ENCODE measurements around the gene PEMT. TPM values are rescaled to one million over a fixed set of nuclear protein-coding genes. Genes with fewer than 3 reads are reported as not detected.

Gene PEMT
- total RNA-seq, 1 donor from 2014 or later, result 39.2 TPM

DNA sequence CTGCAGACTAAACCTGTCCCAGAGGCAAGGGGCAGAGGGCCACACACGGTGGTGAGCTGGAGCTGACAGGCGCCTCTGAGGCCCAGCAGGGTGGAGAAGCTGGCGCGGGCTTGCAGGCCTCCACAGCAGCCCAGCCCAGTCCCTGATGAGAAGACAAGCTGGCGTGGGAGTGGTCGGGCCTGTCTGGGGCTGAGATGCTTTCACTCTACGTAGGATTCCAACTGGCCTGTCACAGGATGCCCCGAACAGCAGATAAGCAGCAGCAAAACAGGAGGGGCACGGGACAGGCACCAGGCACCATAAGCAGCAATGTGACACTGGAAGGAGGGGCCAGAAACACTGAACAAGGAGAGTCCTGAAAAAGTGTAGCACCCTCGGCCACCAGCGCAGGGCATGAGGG, 40.1 kb downstream of the PEMT start:
- no peaks in the 10 kb centered on the region for H3K36me3 Mint-ChIP-seq (ENCODE audit: low read depth)
- no peak for DNase-seq (ENCODE audit: low spot score)
- no peaks in the 10 kb centered on the region for H3K4me1 Mint-ChIP-seq (ENCODE audit: low read depth)
- no peaks in the 10 kb centered on the region for H3K27me3 Mint-ChIP-seq (ENCODE audit: low read depth)
- no peak overlapping the region for H3K4me3 Mint-ChIP-seq (ENCODE audit: low read depth)
- H3K27ac Mint-ChIP-seq, result no peak overlapping the region
- intact Hi-C loops (cut with micrococcal nuclease), result no loop called here
- no peaks in the 10 kb centered on the region for H3K9me3 Mint-ChIP-seq

DNA sequence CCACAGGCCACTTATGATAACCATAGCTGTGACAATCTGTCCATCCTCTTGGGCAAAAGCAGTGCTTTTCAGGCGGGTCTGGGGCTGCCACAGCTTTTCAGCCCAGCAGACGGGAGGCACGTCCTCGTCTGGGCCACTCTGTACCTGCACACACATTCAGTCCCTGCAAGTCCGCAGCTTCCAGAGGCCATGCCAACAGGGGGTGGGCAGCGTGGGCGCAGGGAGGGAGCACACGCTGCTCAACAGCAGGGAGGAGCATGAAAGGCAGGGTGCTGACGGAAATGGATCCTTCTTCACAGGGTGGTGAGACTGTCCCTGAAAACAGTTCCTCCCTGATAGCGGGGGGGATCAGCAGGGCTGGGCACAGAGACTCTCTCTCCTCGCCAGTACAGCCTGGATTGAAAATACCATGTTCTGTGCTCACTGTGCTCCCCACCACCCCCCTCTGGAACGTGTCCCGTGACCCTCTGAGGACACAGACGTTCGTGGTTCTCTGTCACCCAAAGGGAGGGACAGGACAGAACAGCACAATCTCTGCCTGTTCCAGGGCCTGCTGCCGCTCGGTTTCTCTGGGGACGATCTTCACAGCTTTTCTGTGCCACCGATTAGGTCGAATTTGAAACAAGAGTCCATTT, 41.7 kb downstream of the PEMT start:
- no peak overlapping the region for H3K27ac Mint-ChIP-seq
- no peaks in the 10 kb centered on the region for H3K4me1 Mint-ChIP-seq (ENCODE audit: low read depth)

DNA sequence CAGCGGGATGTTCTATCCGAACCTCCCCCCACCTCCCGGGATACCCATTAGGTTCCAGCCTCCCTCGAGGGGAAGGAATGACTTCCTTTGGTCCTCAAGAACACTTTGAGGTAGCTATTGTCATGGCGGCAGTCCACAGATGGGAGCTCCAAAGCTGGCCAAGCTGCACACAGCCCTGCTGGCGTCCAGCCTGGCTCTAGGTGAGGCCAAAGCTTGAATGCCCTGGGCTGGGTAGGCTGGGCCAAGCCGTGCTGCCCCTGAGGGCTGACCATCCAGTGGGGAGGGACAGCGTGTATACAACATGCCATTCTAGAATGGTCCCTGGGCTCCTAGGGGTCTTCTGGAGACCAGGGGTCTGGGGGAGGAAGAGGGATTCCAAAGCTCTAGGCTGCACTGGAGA, 43.5 kb downstream of the PEMT start:
- no peaks in the 10 kb centered on the region for H3K9me3 Mint-ChIP-seq
- no peak overlapping the region for H3K27ac Mint-ChIP-seq
- no peaks in the 10 kb centered on the region for H3K27me3 Mint-ChIP-seq (ENCODE audit: low read depth)
- H3K36me3 Mint-ChIP-seq (ENCODE audit: low read depth), result no peaks in the 10 kb centered on the region
- H3K4me3 Mint-ChIP-seq (ENCODE audit: low read depth), result no peak overlapping the region
- intact Hi-C loops (cut with micrococcal nuclease), result no loop called here
- H3K4me1 Mint-ChIP-seq (ENCODE audit: low read depth), result no peaks in the 10 kb centered on the region
- no peak for DNase-seq (ENCODE audit: low spot score)

More for the DNA sequence above, 41.7 kb downstream of the PEMT start:
- Mint-ChIP-seq H3K36me3 (ENCODE audit: low read depth) (no peaks in the 10 kb centered on the region), H3K27me3 (ENCODE audit: low read depth) (no peaks in the 10 kb centered on the region), H3K4me3 (ENCODE audit: low read depth) (no peak overlapping the region), H3K9me3 (no peaks in the 10 kb centered on the region)
- no peak for DNase-seq (ENCODE audit: low spot score)
- intact Hi-C loops (cut with micrococcal nuclease), result no loop called here

DNA sequence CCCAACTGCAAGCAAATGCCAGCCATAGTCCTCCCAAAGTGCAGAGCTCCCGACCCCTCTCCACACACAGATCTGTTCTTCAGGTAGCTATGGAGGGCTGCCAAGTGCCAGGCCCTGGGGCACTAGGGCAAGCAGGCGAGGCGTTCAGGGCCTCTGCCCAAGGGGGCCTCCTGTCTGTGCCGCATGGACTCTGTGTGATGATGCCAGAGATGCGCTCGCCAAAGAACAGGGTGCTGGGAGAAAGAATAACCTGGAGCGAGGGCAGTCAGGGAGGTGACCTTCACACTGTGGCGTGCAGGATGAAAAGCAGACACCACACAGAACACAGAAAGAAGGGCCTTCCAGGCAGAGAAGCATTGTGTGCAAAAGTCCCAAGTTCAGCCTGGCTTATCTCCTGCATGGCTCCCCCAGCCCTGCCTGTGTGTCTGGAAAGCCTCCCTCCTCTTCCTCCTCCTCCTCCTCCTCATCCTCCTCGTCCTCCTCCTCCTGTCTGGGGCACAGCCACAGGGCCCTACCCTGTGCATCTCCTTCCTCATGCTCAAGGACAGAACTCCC, 44.2 kb downstream of the PEMT start:
- no peak overlapping the region for H3K27ac Mint-ChIP-seq
- H3K4me3 Mint-ChIP-seq (ENCODE audit: low read depth), result no peak overlapping the region
- no peaks in the 10 kb centered on the region for H3K36me3 Mint-ChIP-seq (ENCODE audit: low read depth)
- no peaks in the 10 kb centered on the region for H3K9me3 Mint-ChIP-seq
- H3K27me3 Mint-ChIP-seq (ENCODE audit: low read depth), result no peaks in the 10 kb centered on the region
- DNase-seq (ENCODE audit: low spot score), result no peak
- intact Hi-C loops (cut with micrococcal nuclease), result no loop called here
- no peaks in the 10 kb centered on the region for H3K4me1 Mint-ChIP-seq (ENCODE audit: low read depth)

DNA sequence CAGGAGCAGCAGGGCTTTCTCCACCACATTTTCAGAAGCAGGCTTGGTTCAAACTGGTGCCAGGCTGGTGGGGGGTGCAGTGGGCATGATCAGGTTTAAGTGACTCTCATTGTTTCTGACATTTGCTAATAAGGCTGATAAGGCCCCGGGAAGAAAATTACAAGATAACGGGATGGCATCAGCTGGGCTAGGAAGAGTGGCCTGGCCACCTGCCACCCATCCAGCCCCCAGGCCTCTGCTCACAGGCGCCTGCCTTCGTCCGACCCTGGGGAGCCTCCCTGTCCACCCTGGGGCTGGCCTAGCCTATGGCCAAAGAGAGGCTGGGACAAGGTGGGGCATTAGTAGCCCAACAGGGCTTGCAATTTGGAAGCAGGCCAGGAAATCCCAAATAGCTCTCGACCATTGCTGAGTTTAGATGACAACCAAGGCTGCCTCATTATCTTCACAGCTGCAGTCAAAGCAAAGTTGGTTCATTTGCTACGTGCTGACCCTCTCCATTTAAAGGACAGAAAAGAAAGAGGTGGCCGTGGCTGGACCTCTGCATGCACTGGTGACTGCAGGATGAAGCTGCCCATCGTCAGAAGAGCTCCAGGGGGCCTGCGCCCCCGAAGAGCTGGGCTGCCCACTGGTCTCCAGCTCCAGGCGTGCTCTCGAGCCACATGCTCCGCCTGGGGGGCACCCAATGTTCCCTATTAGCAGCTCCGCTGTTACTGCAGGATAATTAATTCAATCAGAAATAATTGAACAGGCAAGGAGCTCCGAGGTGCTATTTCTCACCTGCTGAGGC, 44.9 kb downstream of the PEMT start:
- no peaks in the 10 kb centered on the region for H3K9me3 Mint-ChIP-seq
- no peaks in the 10 kb centered on the region for H3K4me1 Mint-ChIP-seq (ENCODE audit: low read depth)
- DNase-seq (ENCODE audit: low spot score), result no peak
- intact Hi-C loops (cut with micrococcal nuclease), result no loop called here
- H3K27me3 Mint-ChIP-seq (ENCODE audit: low read depth), result no peaks in the 10 kb centered on the region
- no peak overlapping the region for H3K4me3 Mint-ChIP-seq (ENCODE audit: low read depth)
- H3K27ac Mint-ChIP-seq, result no peak overlapping the region
- H3K36me3 Mint-ChIP-seq (ENCODE audit: low read depth), result no peaks in the 10 kb centered on the region

DNA sequence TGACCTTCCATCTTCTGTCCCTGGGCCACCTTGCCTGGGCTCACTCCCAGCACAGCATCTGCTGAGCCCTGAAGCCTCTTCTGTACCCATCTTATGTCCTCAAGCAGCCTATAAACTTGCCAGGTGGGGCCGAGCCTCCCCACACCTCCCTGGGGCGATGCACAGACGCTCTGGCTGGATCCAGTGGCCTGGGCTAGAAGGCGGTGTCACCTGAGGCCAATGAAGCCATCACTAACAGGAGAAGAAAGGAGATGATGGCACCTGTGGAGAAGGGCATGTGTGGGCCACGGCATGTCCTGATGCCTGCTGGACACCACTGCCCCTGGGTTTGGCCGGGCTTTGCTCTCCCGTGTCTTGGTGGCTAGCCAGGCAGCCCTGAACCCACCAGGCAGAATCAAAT, 45.5 kb downstream of the PEMT start:
- Mint-ChIP-seq H3K4me3 (ENCODE audit: low read depth) (no peak overlapping the region), H3K36me3 (ENCODE audit: low read depth) (no peaks in the 10 kb centered on the region)

DNA sequence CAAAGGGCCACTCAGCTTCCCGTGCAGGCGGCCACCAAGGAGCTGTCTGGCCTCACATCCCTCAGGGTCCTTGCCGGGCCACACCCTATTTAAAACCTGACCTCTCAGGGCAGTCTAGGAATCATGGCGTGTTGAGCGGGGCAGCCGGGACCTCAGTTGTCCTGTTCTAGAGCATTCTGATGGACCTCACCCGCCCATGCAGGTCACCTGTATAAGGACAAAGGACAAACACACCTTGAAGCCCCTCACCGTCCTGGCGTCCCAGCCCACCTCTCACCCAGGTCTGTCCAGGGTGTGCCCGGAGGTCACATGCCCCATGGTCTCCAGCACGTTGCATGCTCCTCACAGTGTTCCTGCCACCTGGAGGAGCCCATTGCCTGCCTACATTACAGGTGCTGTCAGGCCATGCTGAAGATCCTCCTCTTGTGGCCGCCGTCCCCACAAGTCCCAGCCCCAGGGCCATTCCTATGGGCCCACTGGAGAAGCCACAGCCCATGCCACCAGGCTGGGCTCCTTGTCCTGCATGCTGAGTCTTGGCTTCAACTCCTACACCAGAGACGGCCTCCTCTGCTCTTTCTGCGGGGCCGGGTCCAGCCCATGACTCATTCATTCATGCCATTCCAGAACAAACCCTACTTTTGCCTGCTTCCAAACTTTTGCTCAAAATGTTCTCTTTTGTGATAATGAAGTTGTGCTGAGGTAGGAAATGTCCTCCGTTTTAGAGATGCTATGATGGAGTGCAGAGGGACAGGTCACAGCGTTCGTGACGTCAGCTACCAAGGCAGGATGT, 46.3 kb downstream of the PEMT start:
- no peaks in the 10 kb centered on the region for H3K27me3 Mint-ChIP-seq (ENCODE audit: low read depth)
- no peaks in the 10 kb centered on the region for H3K4me1 Mint-ChIP-seq (ENCODE audit: low read depth)
- intact Hi-C loops (cut with micrococcal nuclease), result no loop called here

More for the DNA sequence above, 45.5 kb downstream of the PEMT start:
- Mint-ChIP-seq H3K27me3 (ENCODE audit: low read depth) (no peaks in the 10 kb centered on the region), H3K27ac (no peak overlapping the region), H3K9me3 (no peaks in the 10 kb centered on the region), H3K4me1 (ENCODE audit: low read depth) (no peaks in the 10 kb centered on the region)
- DNase-seq (ENCODE audit: low spot score), result no peak
- intact Hi-C loops (cut with micrococcal nuclease), result no loop called here

DNA sequence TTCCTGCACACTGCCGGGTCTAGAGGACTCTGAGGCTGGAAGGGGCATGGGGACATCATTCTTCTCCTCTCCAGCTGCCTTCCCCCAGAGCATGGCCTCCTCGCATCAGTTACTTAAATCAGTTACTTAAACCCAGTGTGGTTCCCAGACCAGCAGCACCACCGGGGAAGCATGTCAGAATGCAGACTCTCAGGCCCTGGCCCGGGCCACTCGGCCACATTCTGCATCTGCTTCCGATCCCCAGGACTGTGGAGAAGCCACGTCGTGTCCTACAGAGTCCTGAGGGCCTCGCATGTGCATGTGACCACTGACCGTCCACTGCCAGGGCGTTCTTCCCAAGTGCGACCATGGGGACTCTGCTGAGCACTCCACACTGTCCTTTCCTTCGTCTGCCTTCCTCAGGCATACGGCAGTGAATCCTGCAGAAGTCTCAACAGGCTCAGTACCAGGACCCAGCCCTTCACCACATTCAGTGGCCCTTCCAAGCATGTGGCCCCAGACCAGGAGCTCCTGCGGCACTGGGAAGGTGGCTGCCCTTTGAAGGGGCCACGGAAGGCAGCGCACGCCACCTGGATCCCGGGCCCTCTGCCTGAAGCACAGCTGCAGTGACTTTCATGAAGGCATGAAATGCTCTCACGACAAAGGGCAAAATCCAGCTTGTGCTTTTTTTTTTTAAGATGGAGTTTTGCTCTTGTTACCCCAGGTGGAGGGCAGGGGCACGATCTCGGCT, 48.4 kb downstream of the PEMT start:
- DNase-seq (ENCODE audit: low spot score), result no peak
- no peak overlapping the region for H3K4me3 Mint-ChIP-seq (ENCODE audit: low read depth)
- no peaks in the 10 kb centered on the region for H3K36me3 Mint-ChIP-seq (ENCODE audit: low read depth)
- no peaks in the 10 kb centered on the region for H3K27me3 Mint-ChIP-seq (ENCODE audit: low read depth)
- no peaks in the 10 kb centered on the region for H3K4me1 Mint-ChIP-seq (ENCODE audit: low read depth)
- no peak overlapping the region for H3K27ac Mint-ChIP-seq
- intact Hi-C loops (cut with micrococcal nuclease), result no loop called here
- H3K9me3 Mint-ChIP-seq, result no peaks in the 10 kb centered on the region

More for the DNA sequence above, 46.3 kb downstream of the PEMT start:
- H3K27ac Mint-ChIP-seq, result no peak overlapping the region
- DNase-seq (ENCODE audit: low spot score), result no peak
- no peaks in the 10 kb centered on the region for H3K9me3 Mint-ChIP-seq
- no peak overlapping the region for H3K4me3 Mint-ChIP-seq (ENCODE audit: low read depth)
- H3K36me3 Mint-ChIP-seq (ENCODE audit: low read depth), result no peaks in the 10 kb centered on the region

DNA sequence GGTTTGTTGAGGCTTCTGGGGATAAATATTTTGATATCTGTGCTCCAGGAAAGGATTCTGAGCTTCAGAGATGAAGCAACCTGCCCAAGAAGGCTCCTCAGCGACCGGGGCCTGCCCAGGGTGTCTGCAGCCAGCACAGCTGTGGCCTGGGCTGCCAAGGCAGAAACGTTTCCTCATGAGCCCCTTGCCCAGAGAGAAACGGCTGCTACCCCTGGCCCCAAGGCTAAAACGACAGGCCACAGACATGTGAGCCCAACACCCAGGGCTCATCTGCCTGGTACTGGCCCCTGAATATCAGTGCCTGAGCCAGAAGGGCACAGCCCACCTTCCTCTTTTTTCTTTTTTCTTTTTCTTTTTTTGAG, 49.9 kb downstream of the PEMT start:
- intact Hi-C loops (cut with micrococcal nuclease), result no loop called here
- no peaks in the 10 kb centered on the region for H3K4me1 Mint-ChIP-seq (ENCODE audit: low read depth)
- no peak overlapping the region for H3K27ac Mint-ChIP-seq
- no peak overlapping the region for H3K4me3 Mint-ChIP-seq (ENCODE audit: low read depth)
- no peaks in the 10 kb centered on the region for H3K27me3 Mint-ChIP-seq (ENCODE audit: low read depth)
- H3K9me3 Mint-ChIP-seq, result no peaks in the 10 kb centered on the region
- H3K36me3 Mint-ChIP-seq (ENCODE audit: low read depth), result no peaks in the 10 kb centered on the region
- DNase-seq (ENCODE audit: low spot score), result no peak

DNA sequence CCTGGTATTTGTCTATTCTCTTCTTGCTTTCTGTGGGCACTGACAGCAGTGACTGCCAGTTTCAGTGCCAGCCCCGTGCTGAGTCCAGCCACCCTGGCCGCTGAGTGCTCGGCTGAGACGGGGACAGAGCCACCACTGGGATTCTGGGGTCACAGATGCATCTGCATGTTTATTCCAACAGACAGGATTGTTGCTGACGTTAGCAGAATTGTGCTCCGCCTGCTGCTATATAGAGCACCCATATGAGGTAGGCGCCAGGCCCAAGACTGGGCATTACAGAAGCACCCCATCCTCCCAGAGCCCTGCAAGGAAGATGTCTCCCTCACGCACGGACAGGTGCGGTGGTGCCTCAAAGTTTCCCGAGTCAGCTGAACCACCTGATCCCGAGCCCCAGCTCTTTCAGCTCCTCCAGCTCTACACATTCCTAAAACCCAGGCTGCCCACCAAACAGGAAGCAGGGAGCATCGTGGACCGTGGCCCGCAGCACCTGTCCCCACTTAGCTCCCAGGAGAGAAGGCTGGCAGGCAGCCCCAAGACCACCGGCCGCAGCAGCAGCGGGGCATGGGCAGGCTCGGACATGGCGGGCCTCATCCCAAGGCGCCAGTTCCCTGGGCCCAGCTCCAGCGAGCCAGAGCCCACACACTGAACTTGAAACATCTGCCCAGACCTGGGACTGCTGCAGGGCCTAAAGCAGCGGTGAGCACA, 50.4 kb downstream of the PEMT start:
- Mint-ChIP-seq H3K9me3 (no peaks in the 10 kb centered on the region), H3K4me1 (ENCODE audit: low read depth) (no peaks in the 10 kb centered on the region), H3K27ac (no peak overlapping the region), H3K4me3 (ENCODE audit: low read depth) (no peak overlapping the region), H3K36me3 (ENCODE audit: low read depth) (no peaks in the 10 kb centered on the region), H3K27me3 (ENCODE audit: low read depth) (no peaks in the 10 kb centered on the region)
- no peak for DNase-seq (ENCODE audit: low spot score)
- intact Hi-C loops (cut with micrococcal nuclease), result no loop called here

DNA sequence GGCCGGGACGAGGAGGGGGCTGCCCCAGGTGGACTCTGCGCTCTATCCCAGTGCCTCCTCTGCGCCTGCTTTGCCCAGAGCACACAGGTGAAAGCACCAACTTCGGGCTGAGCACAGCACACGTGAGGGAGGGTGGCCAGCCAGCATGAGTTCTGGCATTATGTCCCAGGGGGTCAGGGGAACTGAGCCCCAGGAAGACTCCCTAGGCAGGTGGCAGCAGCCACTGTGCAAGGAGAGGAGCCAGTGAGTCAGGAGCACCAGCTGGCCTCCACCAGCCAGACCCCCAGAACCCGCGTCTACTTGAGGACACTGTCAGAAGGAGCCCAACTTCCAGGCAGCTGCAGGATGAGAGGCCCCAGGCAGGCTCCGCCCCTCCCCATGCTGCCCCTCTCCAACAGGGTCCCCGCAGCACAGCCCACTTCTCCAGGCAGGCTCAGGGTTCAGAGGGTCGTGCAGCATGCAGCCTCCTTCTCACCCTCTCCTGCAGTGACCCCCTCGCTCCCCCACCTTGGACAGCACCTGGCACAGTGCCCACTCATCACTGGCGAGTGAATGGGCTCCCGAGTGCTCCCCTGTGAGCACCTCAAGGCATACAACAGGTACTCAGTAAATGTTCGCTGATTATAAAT, 51.1 kb downstream of the PEMT start:
- no peak overlapping the region for H3K27ac Mint-ChIP-seq
- H3K4me1 Mint-ChIP-seq (ENCODE audit: low read depth), result no peaks in the 10 kb centered on the region
- H3K4me3 Mint-ChIP-seq (ENCODE audit: low read depth), result no peak overlapping the region
- no peaks in the 10 kb centered on the region for H3K36me3 Mint-ChIP-seq (ENCODE audit: low read depth)
- no peaks in the 10 kb centered on the region for H3K9me3 Mint-ChIP-seq
- DNase-seq (ENCODE audit: low spot score), result no peak
- no peaks in the 10 kb centered on the region for H3K27me3 Mint-ChIP-seq (ENCODE audit: low read depth)
- intact Hi-C loops (cut with micrococcal nuclease), result no loop called here

DNA sequence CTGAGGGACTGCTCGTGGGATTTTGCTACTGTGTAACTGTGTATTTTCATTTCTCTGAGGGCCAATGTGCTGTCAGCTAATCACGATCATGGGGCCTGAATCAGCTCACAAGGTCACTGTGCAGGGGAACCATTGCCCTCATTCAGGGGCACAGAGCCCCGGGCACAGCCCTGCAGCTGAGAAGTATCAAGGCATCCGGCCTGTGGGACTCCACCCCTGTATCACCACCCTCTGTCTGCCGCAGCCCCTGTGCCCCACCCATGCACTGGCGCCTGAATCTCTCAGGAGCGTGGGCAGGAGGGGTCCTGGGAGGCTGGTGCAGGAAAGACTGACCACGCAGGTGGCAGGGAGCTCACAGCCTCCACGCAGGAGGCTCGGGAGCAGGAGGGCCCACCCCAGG, 51.9 kb downstream of the PEMT start:
- Mint-ChIP-seq H3K27ac (no peak overlapping the region), H3K4me1 (ENCODE audit: low read depth) (no peaks in the 10 kb centered on the region)
- intact Hi-C loops (cut with micrococcal nuclease), result no loop called here

More for the DNA sequence above, 51.9 kb downstream of the PEMT start:
- no peak for DNase-seq (ENCODE audit: low spot score)
- H3K9me3 Mint-ChIP-seq, result no peaks in the 10 kb centered on the region
- no peaks in the 10 kb centered on the region for H3K27me3 Mint-ChIP-seq (ENCODE audit: low read depth)
- no peak overlapping the region for H3K4me3 Mint-ChIP-seq (ENCODE audit: low read depth)
- no peaks in the 10 kb centered on the region for H3K36me3 Mint-ChIP-seq (ENCODE audit: low read depth)
